Neuron (in vitro differentiated cells): Measurements from ENCODE around the gene PARD3B.
A peak's percentile ranks its signal among the peaks of the same experiment; 100 is the strongest.

ENCODE experiments used
- H2AFZ ChIP-seq: one replicate; pipeline ENCODE4 v1.6.1; 2013; ENCODE audit warnings: low read depth, mild to moderate bottlenecking, inconsistent platforms, low read length, moderate library complexity
- H3K27me3 ChIP-seq: one replicate; pipeline ENCODE4 v1.6.1; 2013; ENCODE audit warnings: low read length; ENCODE audit not compliant: insufficient read depth
- H3K36me3 ChIP-seq: one replicate; pipeline ENCODE4 v1.6.1; 2013; ENCODE audit warnings: low read length; ENCODE audit not compliant: insufficient read depth
- H3K4me1 ChIP-seq: one replicate; pipeline ENCODE4 v1.6.1; 2013; ENCODE audit warnings: low read length; ENCODE audit not compliant: insufficient read depth
- H3K4me3 ChIP-seq: 2 replicates; pipeline ENCODE4 v1.5.1; 2013; ENCODE audit warnings: mild to moderate bottlenecking, low read length, moderate library complexity
- H3K9me3 ChIP-seq: one replicate; pipeline ENCODE4 v1.6.1; 2013; ENCODE audit warnings: low read length

The PARD3B gene

GRCh38 chr2:205276116-205276777 is 731.0 kb downstream of the PARD3B start:
- peak overlapping the region; percentile 53 for H2AFZ ChIP-seq
- H3K27me3 ChIP-seq = no peaks in the 10 kb centered on the region
- H3K36me3 ChIP-seq = no peaks in the 10 kb centered on the region
- no peak overlapping the region for H3K4me3 ChIP-seq
- H3K9me3 ChIP-seq = no peaks in the 10 kb centered on the region
- peaks cover 33% of the 10 kb centered on the region for H3K4me1 ChIP-seq

DNA sequence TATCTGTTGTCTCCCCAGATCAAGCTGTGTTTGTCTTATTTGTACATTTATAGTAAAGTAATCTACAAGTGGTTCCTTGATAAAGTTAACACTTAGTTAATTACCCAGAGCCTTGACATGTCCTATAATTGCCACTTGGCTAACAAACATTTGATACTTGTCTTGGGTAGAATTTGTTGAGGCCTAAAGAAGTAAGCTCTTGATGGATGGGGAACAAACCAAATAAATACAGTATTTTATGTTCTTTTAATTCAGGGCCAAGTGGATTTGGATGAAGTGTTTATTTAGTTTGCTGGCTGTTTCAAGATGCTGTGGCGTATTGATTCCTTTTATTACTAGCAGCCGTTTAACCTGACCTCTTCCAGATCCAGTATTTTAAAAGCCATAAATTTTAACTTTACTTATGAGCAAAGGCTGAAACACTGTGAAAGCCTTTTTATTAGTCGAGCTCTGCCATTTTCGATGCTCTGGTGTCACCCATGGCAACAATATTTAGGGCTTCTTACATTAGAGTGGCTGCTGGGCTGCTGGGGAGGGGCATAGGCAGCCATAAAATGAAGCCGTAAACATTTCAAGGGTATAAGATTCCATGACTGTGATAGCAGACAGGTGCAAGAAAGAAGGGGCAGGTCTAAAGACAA is 735.4 kb downstream of the PARD3B start:
- Histone ChIP-seq H2AFZ (no peak overlapping the region), H3K4me1 (peaks cover 23% of the 10 kb centered on the region), H3K27me3 (no peaks in the 10 kb centered on the region), H3K36me3 (no peaks in the 10 kb centered on the region), H3K9me3 (no peaks in the 10 kb centered on the region), H3K4me3 (no peak overlapping the region)

DNA sequence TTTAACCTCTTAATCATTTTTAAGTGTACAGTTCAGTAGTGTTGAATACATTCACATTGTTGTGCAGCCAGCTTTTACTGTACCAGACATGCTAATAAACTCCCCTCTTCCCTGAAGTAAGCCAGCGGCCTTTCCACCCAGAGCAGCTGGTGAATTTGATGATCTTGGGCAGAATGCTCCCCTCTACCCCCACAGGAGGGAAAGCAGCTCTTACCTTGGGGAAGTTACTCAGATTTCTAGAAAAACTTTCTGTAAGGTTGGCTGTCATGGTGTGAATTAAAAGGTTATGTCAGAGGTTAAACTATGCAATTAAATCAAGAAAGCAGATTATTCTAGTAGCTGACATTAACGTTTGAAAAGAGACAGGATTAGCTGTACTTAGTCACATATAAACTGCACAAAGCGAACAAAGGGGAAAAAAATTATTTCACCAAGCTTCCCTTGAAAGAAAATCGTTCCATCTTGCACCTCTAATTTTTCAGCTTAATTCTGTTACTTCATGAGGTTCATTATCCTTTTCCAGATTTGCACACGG is 738.5 kb downstream of the PARD3B start:
- no peaks in the 10 kb centered on the region for H3K27me3 ChIP-seq
- no peaks in the 10 kb centered on the region for H3K9me3 ChIP-seq
- H3K36me3 ChIP-seq = no peaks in the 10 kb centered on the region

GRCh38 chr2:205284334-205284733 is 739.1 kb downstream of the PARD3B start:
- H3K4me1 ChIP-seq = peaks cover 15% of the 10 kb centered on the region
- no peak overlapping the region for H3K4me3 ChIP-seq
- no peaks in the 10 kb centered on the region for H3K27me3 ChIP-seq
- H2AFZ ChIP-seq = no peak overlapping the region
- no peaks in the 10 kb centered on the region for H3K9me3 ChIP-seq
- no peaks in the 10 kb centered on the region for H3K36me3 ChIP-seq

More for the DNA sequence above, 738.5 kb downstream of the PARD3B start:
- H2AFZ ChIP-seq = no peak overlapping the region
- no peak overlapping the region for H3K4me3 ChIP-seq
- peaks cover 15% of the 10 kb centered on the region for H3K4me1 ChIP-seq

DNA sequence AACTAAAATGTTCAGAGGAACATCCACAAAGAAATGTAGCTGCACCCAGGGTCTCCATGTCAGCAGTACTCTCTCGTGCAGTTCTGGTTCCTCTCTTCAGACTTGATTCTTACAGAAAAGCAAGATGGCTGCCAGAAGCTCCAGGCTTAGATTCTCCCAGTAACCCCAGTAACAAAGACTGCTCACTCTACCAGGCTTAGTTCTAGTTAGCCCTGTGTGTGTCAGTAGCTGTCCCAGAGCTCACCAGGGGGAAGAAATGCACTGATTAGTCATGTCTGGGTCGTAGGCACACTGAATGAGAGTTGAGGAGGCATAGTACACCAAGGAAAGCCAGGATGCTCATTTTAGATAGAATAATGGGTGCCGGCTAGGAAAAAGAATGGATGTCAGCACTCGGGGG is 742.0 kb downstream of the PARD3B start:
- H3K4me3 ChIP-seq = no peak overlapping the region
- H3K4me1 ChIP-seq = peaks cover 15% of the 10 kb centered on the region
- no peak overlapping the region for H2AFZ ChIP-seq
- H3K27me3 ChIP-seq = no peaks in the 10 kb centered on the region
- peaks cover 4% of the 10 kb centered on the region for H3K9me3 ChIP-seq
- no peaks in the 10 kb centered on the region for H3K36me3 ChIP-seq

DNA sequence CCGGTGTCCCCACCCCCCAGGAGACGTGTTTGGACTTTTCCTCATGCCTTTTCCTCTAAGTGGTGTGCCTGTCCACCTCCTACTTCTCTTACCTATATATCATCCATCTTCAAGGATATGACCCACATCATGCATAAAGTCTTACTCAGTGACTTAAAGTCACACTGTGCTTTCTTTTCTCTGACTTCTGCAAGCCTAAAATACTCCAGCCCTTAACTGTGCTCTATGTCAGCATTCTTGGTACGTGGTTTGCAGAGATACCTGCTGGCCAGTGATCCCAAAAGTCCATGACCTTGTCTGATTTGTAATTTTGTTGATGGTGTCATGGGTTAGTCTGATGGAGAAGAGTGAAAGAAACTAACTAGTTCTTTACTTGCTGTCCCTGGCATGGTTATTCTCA is 743.4 kb downstream of the PARD3B start:
- Histone ChIP-seq H3K36me3 (no peaks in the 10 kb centered on the region), H3K4me3 (no peak overlapping the region)

DNA sequence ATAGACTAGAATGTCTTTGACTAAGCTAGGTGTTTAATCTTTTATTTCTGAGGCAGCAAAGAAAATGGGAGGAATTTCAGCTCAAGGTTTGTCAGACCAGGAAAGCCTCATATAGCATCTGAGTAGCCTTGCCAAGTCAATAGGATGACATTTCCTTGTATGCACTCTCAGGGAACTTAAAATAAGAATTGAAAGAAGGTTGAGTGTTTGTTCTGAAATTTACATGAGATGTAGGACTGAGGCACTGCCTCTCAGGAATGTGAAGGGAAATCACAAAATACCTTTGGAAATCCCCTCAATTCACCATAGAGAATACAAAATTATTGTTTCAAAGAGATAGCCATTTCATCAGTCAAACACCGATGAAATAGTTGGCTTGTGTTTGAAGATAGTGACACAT is 745.0 kb downstream of the PARD3B start:
- H3K4me1 ChIP-seq = no peaks in the 10 kb centered on the region
- H3K36me3 ChIP-seq = no peaks in the 10 kb centered on the region
- H3K27me3 ChIP-seq = no peaks in the 10 kb centered on the region
- H3K9me3 ChIP-seq = peaks cover 4% of the 10 kb centered on the region
- no peak overlapping the region for H2AFZ ChIP-seq
- no peak overlapping the region for H3K4me3 ChIP-seq

More for the DNA sequence above, 743.4 kb downstream of the PARD3B start:
- Histone ChIP-seq H3K27me3 (no peaks in the 10 kb centered on the region), H3K9me3 (peaks cover 4% of the 10 kb centered on the region), H2AFZ (no peak overlapping the region), H3K4me1 (peaks cover 7% of the 10 kb centered on the region)

DNA sequence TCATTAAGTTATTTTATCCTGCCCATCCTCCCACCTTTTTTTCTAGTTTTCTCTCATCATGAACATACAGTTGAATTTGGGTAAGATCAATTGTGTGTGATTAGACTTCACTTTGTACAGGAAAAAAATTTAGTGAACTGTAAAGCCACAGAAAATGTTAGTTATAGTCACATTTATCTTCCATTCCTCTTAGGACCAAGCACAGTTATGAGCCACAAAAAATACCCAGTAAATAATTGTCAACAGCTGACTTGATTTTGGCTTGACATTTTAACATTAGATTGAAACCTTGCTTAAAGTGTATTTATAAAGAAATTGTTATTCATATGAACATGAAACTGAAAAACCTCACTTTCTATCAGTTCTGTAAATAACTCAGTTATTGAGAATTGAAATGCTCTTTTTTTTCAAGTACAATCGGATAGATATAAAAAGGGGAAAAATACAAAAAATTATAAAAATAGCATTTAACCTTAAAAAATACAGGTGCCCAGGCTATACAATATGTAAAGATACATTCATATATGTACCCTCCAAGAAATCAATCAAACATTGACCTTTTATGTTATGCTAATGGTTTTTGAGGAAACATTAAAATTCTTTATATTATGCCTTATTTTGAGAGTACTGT is 747.5 kb downstream of the PARD3B start:
- no peak overlapping the region for H2AFZ ChIP-seq
- no peaks in the 10 kb centered on the region for H3K4me1 ChIP-seq
- H3K9me3 ChIP-seq = peaks cover 4% of the 10 kb centered on the region
- H3K36me3 ChIP-seq = no peaks in the 10 kb centered on the region
- H3K4me3 ChIP-seq = no peak overlapping the region
- H3K27me3 ChIP-seq = no peaks in the 10 kb centered on the region

DNA sequence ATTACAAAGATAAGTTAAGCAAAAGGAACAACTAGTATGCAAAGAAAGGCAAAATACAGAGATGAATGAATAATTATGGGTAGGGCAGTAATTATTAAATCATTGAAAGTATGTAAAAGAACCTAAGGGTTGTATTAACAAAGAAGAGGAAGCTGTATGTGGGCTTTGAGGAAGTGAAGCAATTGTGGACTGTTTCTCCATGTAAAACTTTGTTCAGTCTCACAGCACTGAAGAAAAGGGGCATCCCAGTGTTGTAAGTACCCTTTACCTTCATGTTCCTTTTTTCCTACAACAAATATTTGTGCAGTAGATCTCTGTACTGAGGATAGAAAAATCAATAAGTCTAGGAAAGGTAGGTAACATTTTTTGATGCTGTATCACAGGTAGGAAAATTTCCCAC is 748.3 kb downstream of the PARD3B start:
- no peaks in the 10 kb centered on the region for H3K4me1 ChIP-seq
- H3K27me3 ChIP-seq = no peaks in the 10 kb centered on the region
- peaks cover 4% of the 10 kb centered on the region for H3K9me3 ChIP-seq
- H3K36me3 ChIP-seq = no peaks in the 10 kb centered on the region
- no peak overlapping the region for H3K4me3 ChIP-seq
- no peak overlapping the region for H2AFZ ChIP-seq

- Histone ChIP-seq H3K36me3 (no peaks in the 10 kb centered on the region), H3K9me3 (peaks cover 1% of the 10 kb centered on the region), H3K27me3 (no peaks in the 10 kb centered on the region), H3K4me3 (no peak overlapping the region), H3K4me1 (peaks cover 4% of the 10 kb centered on the region), H2AFZ (no peak overlapping the region)
Observed at GRCh38 chr2:205296959-205297358, 751.7 kb downstream of the PARD3B start.

DNA sequence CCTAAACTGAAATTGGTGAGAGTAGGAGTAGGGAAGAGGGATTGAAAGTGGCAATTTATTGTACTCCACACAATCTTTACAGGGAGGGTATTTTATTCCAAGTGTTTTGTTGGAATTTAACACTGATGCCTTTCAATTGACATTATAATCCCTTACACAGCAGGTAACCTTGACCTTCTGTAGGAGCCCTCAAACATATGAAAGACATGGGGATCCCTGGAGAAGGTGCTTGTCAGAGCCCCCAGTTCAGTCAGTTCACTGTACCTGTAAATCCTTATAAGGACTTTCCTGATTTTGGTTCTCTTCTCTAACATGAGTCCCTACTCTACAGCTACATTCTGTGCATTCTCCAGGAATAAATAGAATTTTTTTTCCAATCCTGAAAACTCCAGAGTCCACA is 752.1 kb downstream of the PARD3B start:
- Histone ChIP-seq H3K4me3 (no peak overlapping the region), H3K4me1 (peaks cover 4% of the 10 kb centered on the region), H3K36me3 (no peaks in the 10 kb centered on the region), H2AFZ (no peak overlapping the region), H3K9me3 (no peaks in the 10 kb centered on the region), H3K27me3 (no peaks in the 10 kb centered on the region)

DNA sequence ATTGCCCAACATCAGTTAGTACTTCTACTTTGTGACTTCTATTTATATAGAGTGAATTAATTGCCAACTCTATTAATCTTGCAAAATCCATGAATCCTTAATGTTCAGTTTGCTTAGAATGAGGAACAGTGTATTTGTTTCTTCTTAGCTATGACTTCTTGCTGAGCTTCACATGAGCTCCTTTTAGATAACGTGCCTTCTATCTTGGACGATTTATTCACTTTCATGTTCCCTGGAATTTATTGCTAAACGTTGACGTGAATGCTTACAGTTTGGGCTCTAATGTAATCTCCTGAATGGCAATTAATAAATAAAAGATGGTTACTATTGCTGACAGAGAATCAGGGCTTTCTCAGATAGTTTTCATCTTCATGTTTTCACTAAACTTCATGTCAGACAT is 752.6 kb downstream of the PARD3B start:
- Histone ChIP-seq H2AFZ (no peak overlapping the region), H3K4me3 (no peak overlapping the region), H3K9me3 (no peaks in the 10 kb centered on the region), H3K4me1 (peaks cover 4% of the 10 kb centered on the region), H3K36me3 (no peaks in the 10 kb centered on the region), H3K27me3 (no peaks in the 10 kb centered on the region)

DNA sequence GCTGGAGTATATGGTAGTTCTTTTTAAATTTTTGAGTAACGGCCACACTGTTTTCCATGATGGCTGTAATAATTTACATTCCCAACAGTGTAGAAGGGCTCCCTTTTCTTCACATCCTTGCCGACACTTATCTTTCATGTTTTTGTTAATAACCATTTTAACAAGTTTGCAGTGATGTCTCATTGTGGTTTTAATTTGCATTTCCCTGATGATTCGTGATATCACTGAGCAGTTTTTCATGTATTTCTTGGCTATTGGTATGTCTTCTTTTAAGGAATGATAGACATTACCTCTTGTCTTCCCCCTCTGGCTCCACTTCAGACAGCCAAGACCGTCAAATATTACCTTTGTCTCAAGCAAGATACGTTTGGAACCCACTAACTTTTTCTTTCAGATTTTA is 765.9 kb downstream of the PARD3B start:
- H3K36me3 ChIP-seq = no peaks in the 10 kb centered on the region
- H2AFZ ChIP-seq = no peak overlapping the region
- no peak overlapping the region for H3K4me3 ChIP-seq

More for the DNA sequence above, 765.9 kb downstream of the PARD3B start:
- Histone ChIP-seq H3K4me1 (no peaks in the 10 kb centered on the region), H3K9me3 (no peaks in the 10 kb centered on the region), H3K27me3 (no peaks in the 10 kb centered on the region)
